ENCODE results near the gene CMSS1. TPM values are rescaled to one million over a fixed set of nuclear protein-coding genes. Genes with fewer than 3 reads are reported as not detected.

The CMSS1 gene
- total RNA-seq, 1 donor, result 27.8 TPM

DNA sequence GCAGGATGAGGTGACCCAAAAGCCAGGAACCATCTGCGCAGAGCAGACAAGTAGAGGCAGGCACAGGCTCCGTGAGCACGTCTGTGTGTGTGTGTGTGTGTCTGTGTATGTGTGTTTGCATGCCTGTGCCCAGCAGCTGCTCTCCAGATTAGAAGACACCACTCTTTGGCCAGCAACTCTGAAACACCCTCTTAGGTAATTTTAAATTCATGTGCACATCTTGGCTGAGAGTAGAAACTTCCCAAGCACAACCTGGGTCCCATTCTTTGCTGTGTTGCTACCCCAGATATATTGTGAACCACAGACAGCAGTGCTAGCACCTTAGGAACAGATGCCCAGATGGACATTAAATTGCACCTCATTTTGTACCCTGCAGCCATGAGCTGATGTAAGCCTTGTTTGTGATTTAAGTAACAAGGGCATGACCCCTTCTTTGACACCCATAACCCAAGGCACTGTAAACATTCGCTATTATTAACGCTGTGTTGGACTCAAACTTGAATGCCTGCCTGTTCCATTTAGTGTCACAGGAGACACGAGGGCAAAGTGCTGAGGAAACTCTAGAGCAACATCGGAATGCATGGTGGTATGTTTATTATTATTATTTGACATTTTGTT, 296.9 kb downstream of the CMSS1 start, which contains the start of gene FILIP1L:
Gene FILIP1L, minus strand, starts transcription at position 89 of the 618 bp plus-strand sequence.
- no peak for DNase-seq (ENCODE audit: low read depth)
- TF ChIP-seq, protein P1, sequence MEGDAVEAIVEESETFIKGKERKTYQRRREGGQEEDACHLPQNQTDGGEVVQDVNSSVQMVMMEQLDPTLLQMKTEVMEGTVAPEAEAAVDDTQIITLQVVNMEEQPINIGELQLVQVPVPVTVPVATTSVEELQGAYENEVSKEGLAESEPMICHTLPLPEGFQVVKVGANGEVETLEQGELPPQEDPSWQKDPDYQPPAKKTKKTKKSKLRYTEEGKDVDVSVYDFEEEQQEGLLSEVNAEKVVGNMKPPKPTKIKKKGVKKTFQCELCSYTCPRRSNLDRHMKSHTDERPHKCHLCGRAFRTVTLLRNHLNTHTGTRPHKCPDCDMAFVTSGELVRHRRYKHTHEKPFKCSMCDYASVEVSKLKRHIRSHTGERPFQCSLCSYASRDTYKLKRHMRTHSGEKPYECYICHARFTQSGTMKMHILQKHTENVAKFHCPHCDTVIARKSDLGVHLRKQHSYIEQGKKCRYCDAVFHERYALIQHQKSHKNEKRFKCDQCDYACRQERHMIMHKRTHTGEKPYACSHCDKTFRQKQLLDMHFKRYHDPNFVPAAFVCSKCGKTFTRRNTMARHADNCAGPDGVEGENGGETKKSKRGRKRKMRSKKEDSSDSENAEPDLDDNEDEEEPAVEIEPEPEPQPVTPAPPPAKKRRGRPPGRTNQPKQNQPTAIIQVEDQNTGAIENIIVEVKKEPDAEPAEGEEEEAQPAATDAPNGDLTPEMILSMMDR (IDR thresholded peaks at IDR 0.05; ENCODE audit: insufficient read depth, low read length), result no peak
- no peak within 1 kb of the TSS for H3K4me3 ChIP-seq (ENCODE audit: low read depth, low read length)

- TF ChIP-seq, protein P1 (IDR thresholded peaks at IDR 0.05; ENCODE audit: insufficient read depth, low read length), result no peak
- H3K4me3 ChIP-seq (ENCODE audit: low read depth, low read length), result no peak overlapping the region
- no peak for DNase-seq (ENCODE audit: low read depth)
Measured at GRCh38 chr3:100117093-100117492, 299.4 kb downstream of the CMSS1 start.

DNA sequence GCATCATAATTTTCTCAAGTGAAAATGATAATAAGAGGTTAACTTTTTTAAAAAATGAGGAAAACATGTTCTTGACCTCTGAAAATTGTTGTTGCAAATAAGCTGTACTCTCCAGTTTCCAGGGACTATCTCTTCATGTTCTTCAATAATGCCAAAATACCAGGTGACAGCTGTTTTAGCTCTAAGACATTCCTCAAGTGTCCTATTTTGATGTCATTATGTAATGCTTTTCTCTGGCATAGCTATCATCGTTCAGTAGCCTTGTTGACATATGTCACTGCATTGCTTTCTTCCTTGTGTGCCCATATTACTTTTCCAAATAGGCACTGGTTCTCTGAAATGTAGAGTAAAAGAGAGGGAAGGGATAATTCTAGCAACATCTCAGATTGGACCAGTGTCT, 302.4 kb downstream of the CMSS1 start:
- DNase-seq (ENCODE audit: low read depth), result no peak
- H3K4me3 ChIP-seq (ENCODE audit: low read depth, low read length), result no peak overlapping the region
- TF ChIP-seq, protein P1 (IDR thresholded peaks at IDR 0.05; ENCODE audit: insufficient read depth, low read length), result no peak

GRCh38 chr3:100120693-100121092, 303.0 kb downstream of the CMSS1 start:
- no peak overlapping the region for H3K4me3 ChIP-seq (ENCODE audit: low read depth, low read length)
- TF ChIP-seq, protein P1 (IDR thresholded peaks at IDR 0.05; ENCODE audit: insufficient read depth, low read length), result no peak
- no peak for DNase-seq (ENCODE audit: low read depth)

GRCh38 chr3:100122321-100122720, 304.7 kb downstream of the CMSS1 start:
- no peak for DNase-seq (ENCODE audit: low read depth)
- TF ChIP-seq, protein P1 (IDR thresholded peaks at IDR 0.05; ENCODE audit: insufficient read depth, low read length), result no peak
- no peak overlapping the region for H3K4me3 ChIP-seq (ENCODE audit: low read depth, low read length)

DNA sequence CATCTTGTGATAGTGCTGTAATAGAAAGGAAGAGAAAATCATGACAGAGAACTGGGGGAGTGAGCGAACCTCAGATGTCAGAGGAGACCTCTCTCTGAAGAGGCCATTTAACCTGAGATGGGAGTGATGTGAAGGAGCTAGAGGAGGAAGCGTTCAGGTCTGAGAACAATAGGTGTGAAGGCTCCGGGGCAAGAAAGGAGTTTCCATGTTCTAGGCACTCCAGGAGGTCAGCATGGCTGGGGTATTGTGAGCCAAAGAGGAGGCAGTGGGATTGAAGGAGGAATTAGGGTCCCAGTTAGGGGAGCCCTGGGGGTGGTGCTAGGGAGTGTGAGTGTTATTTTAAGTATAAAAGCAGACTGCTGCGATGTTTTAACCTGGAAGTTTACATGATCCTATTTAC, 305.4 kb downstream of the CMSS1 start:
- DNase-seq (ENCODE audit: low read depth), result no peak
- TF ChIP-seq, protein P1 (IDR thresholded peaks at IDR 0.05; ENCODE audit: insufficient read depth, low read length), result no peak
- no peak overlapping the region for H3K4me3 ChIP-seq (ENCODE audit: low read depth, low read length)
